Measurements from ENCODE around the gene CYB5RL.
"Not testable (repeated sequence)": the region's sequence is repeated elsewhere in the genome, so short reads cannot be mapped to it uniquely, and the experiment has no call there.

The CYB5RL gene

GRCh38 chr1:54199765-54200518 lies at the start of gene CYB5RL, which contains the start of gene MRPL37:
Gene CYB5RL (minus strand): TSS chr1:54200030. CDS start chr1:54195616, 4,414 bp downstream.
Gene MRPL37 (plus strand): TSS chr1:54200167. CDS start chr1:54200244, 77 bp downstream.
- DNase-seq = peak; percentile 94

- DNase-seq = no peak
These were observed 49.1 kb upstream of the CYB5RL start for GRCh38 chr1:54248966-54249365.

- no peak for DNase-seq
These were observed 48.2 kb upstream of the CYB5RL start for GRCh38 chr1:54247863-54248515.

- DNase-seq = no peak
These were observed 46.4 kb upstream of the CYB5RL start for GRCh38 chr1:54246116-54246721.

GRCh38 chr1:54245501-54245900 lies 45.7 kb upstream of the CYB5RL start:
- DNase-seq = no peak

- DNase-seq = no peak
These were observed 44.8 kb upstream of the CYB5RL start for GRCh38 chr1:54244655-54245054.

GRCh38 chr1:54243022-54243421 lies 43.2 kb upstream of the CYB5RL start:
- no peak for DNase-seq

- no peak for DNase-seq
These were observed 41.5 kb upstream of the CYB5RL start for GRCh38 chr1:54241364-54241763.

GRCh38 chr1:54240741-54241335 lies 41.0 kb upstream of the CYB5RL start:
- DNase-seq = no peak

- no peak for DNase-seq
These were observed 39.8 kb upstream of the CYB5RL start for GRCh38 chr1:54239631-54240031.

- DNase-seq = no peak
These were observed 39.2 kb upstream of the CYB5RL start for GRCh38 chr1:54239035-54239383.

- no peak for DNase-seq
These were observed 38.7 kb upstream of the CYB5RL start for GRCh38 chr1:54238353-54239034.

- no peak for DNase-seq
These were observed 37.8 kb upstream of the CYB5RL start for GRCh38 chr1:54237586-54237985.

GRCh38 chr1:54234284-54234683 lies 34.5 kb upstream of the CYB5RL start:
- no peak for DNase-seq

- not testable (repeated sequence) for DNase-seq
These were observed 33.4 kb upstream of the CYB5RL start for GRCh38 chr1:54233196-54233595.

- no peak for DNase-seq
These were observed 30.9 kb upstream of the CYB5RL start for GRCh38 chr1:54230507-54231339.

GRCh38 chr1:54229281-54229891 lies 29.6 kb upstream of the CYB5RL start:
- no peak for DNase-seq

GRCh38 chr1:54228638-54229079 lies 28.8 kb upstream of the CYB5RL start:
- no peak for DNase-seq

GRCh38 chr1:54227891-54228310 lies 28.1 kb upstream of the CYB5RL start:
- DNase-seq = no peak

GRCh38 chr1:54227091-54227602 lies 27.3 kb upstream of the CYB5RL start:
- DNase-seq = no peak

- DNase-seq = no peak
These were observed 26.2 kb upstream of the CYB5RL start for GRCh38 chr1:54225986-54226559.
